Stomach (tissue), 4 donors: ENCODE measurements around the gene NXPH2.

ENCODE experiments used
- CTCF ChIP-seq, 7 experiments: fragments of 450-650 bp in 4 of 7; fragments of 200-600 bp in 3 of 7; sonication (generic) in 3 of 7; IDR thresholded peaks; one replicate each; pipeline ENCODE4 v1.5.1; 2016 to 2019; ENCODE audit warnings: antibody characterized with exemption in 7 of 7, control low read depth in 2 of 7, mild to moderate bottlenecking in 1 of 7
- POLR2A ChIP-seq, 4 donors: fragments of 450-650 bp; IDR thresholded peaks; one replicate each; pipeline ENCODE4 v1.6.1; 2016; ENCODE audit warnings: antibody characterized with exemption in 4 of 4, control low read depth in 2 of 4, mild to moderate bottlenecking in 1 of 4, moderate library complexity in 1 of 4

GRCh38 chr2:138741851-138742250 is 38.3 kb downstream of the NXPH2 start:
- TF ChIP-seq CTCF (IDR thresholded peaks at IDR 0.05) (no peak), POLR2A (IDR thresholded peaks at IDR 0.05) (no peak)
